ENCODE data around the gene MBP.

Gene MBP

GRCh38 chr18:77087393-77088141, 45.0 kb downstream of the MBP start:
- Histone ChIP-seq H3K4ac (ENCODE audit: low read depth, low read length) (no peak overlapping the region), H3K79me1 (ENCODE audit: low read length) (peaks cover 2% of the 10 kb centered on the region), H2BK120ac (ENCODE audit: low read depth, low read length) (no peak overlapping the region), H4K8ac (ENCODE audit: low read depth, low read length) (peak overlapping the region; percentile 95), H3K27ac (ENCODE audit: low read depth, low read length) (no peak overlapping the region), H3K4me1 (ENCODE audit: control insufficient read depth, low read depth, low read length) (peaks cover 4% of the 10 kb centered on the region), H3K56ac (ENCODE audit: low read length) (peak overlapping the region; percentile 58), H2AK5ac (ENCODE audit: low read length) (no peak overlapping the region), H3K4me2 (ENCODE audit: low read length) (peak overlapping the region; percentile 51), H2BK5ac (ENCODE audit: low read length) (no peak overlapping the region), H2BK15ac (replicated peaks; ENCODE audit: low read depth) (peak overlapping the region; percentile 25), H3K36me3 (ENCODE audit: control insufficient read depth, insufficient read depth, low read length) (no peaks in the 10 kb centered on the region), H3K9ac (ENCODE audit: low read length) (peak overlapping the region; percentile 49), H4K5ac (ENCODE audit: low read length) (no peak overlapping the region), H3K4me3 (ENCODE audit: low read length) (no peak overlapping the region), H3K18ac (ENCODE audit: low read length) (peak overlapping the region; percentile 55), H3K27me3 (ENCODE audit: insufficient read depth, low read length, poor library complexity) (no peaks in the 10 kb centered on the region), H3K23ac (ENCODE audit: low read length) (no peak overlapping the region), H3K79me2 (ENCODE audit: control insufficient read depth, insufficient read depth, low read length) (no peaks in the 10 kb centered on the region)
- peak; percentile 69 for DNase-seq
- WGBS (ENCODE audit: extremely low coverage, insufficient coverage, low lambda C conversion rate): no CpG with 5 or more reads among the region's 55 CpGs

DNA sequence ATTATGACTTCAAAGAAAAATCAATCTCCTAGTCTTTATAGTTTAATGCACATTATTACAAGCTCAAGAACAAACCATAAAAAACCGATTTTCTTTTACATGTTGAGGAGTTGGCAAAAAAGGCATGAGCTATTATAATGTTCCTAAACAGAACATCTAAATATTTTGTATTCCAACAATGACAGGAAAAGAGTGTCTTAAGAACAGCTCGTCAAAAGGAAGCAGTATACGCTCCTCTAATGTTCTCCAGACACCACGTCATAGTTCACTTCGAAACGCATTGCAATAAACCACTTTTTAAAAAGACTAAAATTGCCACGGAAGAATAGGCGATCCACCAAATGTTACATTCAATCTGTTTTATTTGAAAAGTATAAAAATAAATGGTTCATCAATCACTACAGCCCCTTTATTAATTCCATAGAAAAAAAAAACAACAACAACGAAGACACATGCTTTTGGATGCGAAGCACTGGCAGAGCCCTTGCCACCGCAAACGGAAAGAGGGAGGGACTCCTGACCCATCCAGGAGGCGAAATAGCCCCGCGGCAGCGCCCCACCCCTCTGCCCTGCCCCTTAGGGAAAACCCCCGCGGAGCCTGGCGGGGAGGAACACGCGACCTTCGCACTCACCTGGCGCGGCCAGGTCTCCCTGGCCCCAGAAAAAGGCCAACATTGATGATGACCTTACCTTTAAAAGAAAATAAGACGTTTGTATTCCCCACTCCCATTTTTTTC, 45.8 kb downstream of the MBP start:
- H3K79me1 ChIP-seq (ENCODE audit: low read length): peaks cover 2% of the 10 kb centered on the region
- H3K4me2 ChIP-seq (ENCODE audit: low read length): peak overlapping the region; percentile 51
- DNase-seq: no peak
- no peak overlapping the region for H3K4ac ChIP-seq (ENCODE audit: low read depth, low read length)
- no peaks in the 10 kb centered on the region for H3K36me3 ChIP-seq (ENCODE audit: control insufficient read depth, insufficient read depth, low read length)
- no peak overlapping the region for H3K23ac ChIP-seq (ENCODE audit: low read length)
- no peak overlapping the region for H2BK120ac ChIP-seq (ENCODE audit: low read depth, low read length)
- H3K56ac ChIP-seq (ENCODE audit: low read length): no peak overlapping the region
- no peak overlapping the region for H4K8ac ChIP-seq (ENCODE audit: low read depth, low read length)
- H2AK5ac ChIP-seq (ENCODE audit: low read length): no peak overlapping the region
- H3K4me3 ChIP-seq (ENCODE audit: low read length): no peak overlapping the region
- H3K9ac ChIP-seq (ENCODE audit: low read length): no peak overlapping the region
- no peak overlapping the region for H4K5ac ChIP-seq (ENCODE audit: low read length)
- H3K18ac ChIP-seq (ENCODE audit: low read length): no peak overlapping the region
- no peaks in the 10 kb centered on the region for H3K79me2 ChIP-seq (ENCODE audit: control insufficient read depth, insufficient read depth, low read length)
- H2BK15ac ChIP-seq (replicated peaks; ENCODE audit: low read depth): no peak overlapping the region
- H2BK5ac ChIP-seq (ENCODE audit: low read length): no peak overlapping the region
- no CpG with 5 or more reads among the region's 25 CpGs for WGBS (ENCODE audit: extremely low coverage, insufficient coverage, low lambda C conversion rate)
- H3K27me3 ChIP-seq (ENCODE audit: insufficient read depth, low read length, poor library complexity): no peaks in the 10 kb centered on the region
- H3K27ac ChIP-seq (ENCODE audit: low read depth, low read length): no peak overlapping the region
- H3K4me1 ChIP-seq (ENCODE audit: control insufficient read depth, low read depth, low read length): peaks cover 4% of the 10 kb centered on the region

DNA sequence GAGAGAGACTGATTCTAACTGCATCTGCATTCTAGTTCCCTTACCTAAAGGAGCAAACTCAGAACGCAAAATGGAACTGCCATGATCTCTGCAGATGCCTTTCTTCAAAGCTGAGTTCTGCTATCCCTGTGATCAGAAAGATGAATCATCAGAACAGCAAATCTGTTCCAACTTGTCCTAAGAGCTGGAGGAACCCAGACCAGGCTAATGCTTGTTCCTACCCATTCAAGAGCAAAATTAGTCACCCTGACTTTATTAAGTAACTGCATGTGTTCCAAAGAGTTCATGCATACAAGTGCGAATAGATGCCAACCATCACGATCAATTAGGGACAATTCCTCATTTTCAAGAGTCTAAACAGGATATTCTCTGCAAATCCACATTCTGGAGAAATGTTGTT, 46.5 kb downstream of the MBP start:
- WGBS (ENCODE audit: extremely low coverage, insufficient coverage, low lambda C conversion rate): no CpG with 5 or more reads among the region's 3 CpGs
- Histone ChIP-seq H3K27ac (ENCODE audit: low read depth, low read length) (no peak overlapping the region), H3K56ac (ENCODE audit: low read length) (no peak overlapping the region), H4K8ac (ENCODE audit: low read depth, low read length) (no peak overlapping the region), H3K23ac (ENCODE audit: low read length) (no peak overlapping the region), H3K4ac (ENCODE audit: low read depth, low read length) (no peak overlapping the region), H3K36me3 (ENCODE audit: control insufficient read depth, insufficient read depth, low read length) (no peaks in the 10 kb centered on the region), H2BK15ac (replicated peaks; ENCODE audit: low read depth) (no peak overlapping the region), H3K79me2 (ENCODE audit: control insufficient read depth, insufficient read depth, low read length) (no peaks in the 10 kb centered on the region), H3K4me3 (ENCODE audit: low read length) (no peak overlapping the region), H3K9ac (ENCODE audit: low read length) (no peak overlapping the region), H3K79me1 (ENCODE audit: low read length) (no peaks in the 10 kb centered on the region), H3K4me2 (ENCODE audit: low read length) (no peak overlapping the region), H3K18ac (ENCODE audit: low read length) (no peak overlapping the region), H4K5ac (ENCODE audit: low read length) (no peak overlapping the region), H2AK5ac (ENCODE audit: low read length) (no peak overlapping the region), H3K4me1 (ENCODE audit: control insufficient read depth, low read depth, low read length) (peaks cover 4% of the 10 kb centered on the region), H2BK120ac (ENCODE audit: low read depth, low read length) (no peak overlapping the region), H2BK5ac (ENCODE audit: low read length) (no peak overlapping the region), H3K27me3 (ENCODE audit: insufficient read depth, low read length, poor library complexity) (no peaks in the 10 kb centered on the region)
- no peak for DNase-seq

- Histone ChIP-seq H2BK5ac (ENCODE audit: low read length) (no peak overlapping the region), H2AK5ac (ENCODE audit: low read length) (no peak overlapping the region), H2BK15ac (replicated peaks; ENCODE audit: low read depth) (no peak overlapping the region), H3K27ac (ENCODE audit: low read depth, low read length) (no peak overlapping the region), H2BK120ac (ENCODE audit: low read depth, low read length) (no peak overlapping the region), H3K4ac (ENCODE audit: low read depth, low read length) (no peak overlapping the region), H3K4me2 (ENCODE audit: low read length) (no peak overlapping the region), H4K5ac (ENCODE audit: low read length) (no peak overlapping the region), H3K36me3 (ENCODE audit: control insufficient read depth, insufficient read depth, low read length) (no peaks in the 10 kb centered on the region), H3K56ac (ENCODE audit: low read length) (no peak overlapping the region), H3K4me1 (ENCODE audit: control insufficient read depth, low read depth, low read length) (peaks cover 1% of the 10 kb centered on the region), H3K4me3 (ENCODE audit: low read length) (no peak overlapping the region), H4K8ac (ENCODE audit: low read depth, low read length) (no peak overlapping the region), H3K79me1 (ENCODE audit: low read length) (no peaks in the 10 kb centered on the region), H3K23ac (ENCODE audit: low read length) (no peak overlapping the region), H3K27me3 (ENCODE audit: insufficient read depth, low read length, poor library complexity) (no peaks in the 10 kb centered on the region), H3K79me2 (ENCODE audit: control insufficient read depth, insufficient read depth, low read length) (no peaks in the 10 kb centered on the region), H3K18ac (ENCODE audit: low read length) (no peak overlapping the region), H3K9ac (ENCODE audit: low read length) (no peak overlapping the region)
- whole genome bisulfite sequencing (ENCODE audit: extremely low coverage, insufficient coverage, low lambda C conversion rate): no CpG with 5 or more reads among the region's 1 CpG
- DNase-seq: no peak
Measured at GRCh38 chr18:77084688-77085035, 47.9 kb downstream of the MBP start.

GRCh38 chr18:77082316-77082955, 50.1 kb downstream of the MBP start:
- no peak overlapping the region for H3K56ac ChIP-seq (ENCODE audit: low read length)
- H3K9ac ChIP-seq (ENCODE audit: low read length): no peak overlapping the region
- no peak overlapping the region for H2BK15ac ChIP-seq (replicated peaks; ENCODE audit: low read depth)
- whole genome bisulfite sequencing (ENCODE audit: extremely low coverage, insufficient coverage, low lambda C conversion rate): no CpG with 5 or more reads among the region's 9 CpGs
- H3K4ac ChIP-seq (ENCODE audit: low read depth, low read length): no peak overlapping the region
- no peak overlapping the region for H3K18ac ChIP-seq (ENCODE audit: low read length)
- H2BK5ac ChIP-seq (ENCODE audit: low read length): no peak overlapping the region
- H3K79me1 ChIP-seq (ENCODE audit: low read length): no peaks in the 10 kb centered on the region
- no peak overlapping the region for H3K4me3 ChIP-seq (ENCODE audit: low read length)
- no peaks in the 10 kb centered on the region for H3K27me3 ChIP-seq (ENCODE audit: insufficient read depth, low read length, poor library complexity)
- no peak overlapping the region for H2AK5ac ChIP-seq (ENCODE audit: low read length)
- H4K5ac ChIP-seq (ENCODE audit: low read length): no peak overlapping the region
- H3K27ac ChIP-seq (ENCODE audit: low read depth, low read length): no peak overlapping the region
- H3K23ac ChIP-seq (ENCODE audit: low read length): no peak overlapping the region
- no peaks in the 10 kb centered on the region for H3K36me3 ChIP-seq (ENCODE audit: control insufficient read depth, insufficient read depth, low read length)
- H3K4me2 ChIP-seq (ENCODE audit: low read length): no peak overlapping the region
- H2BK120ac ChIP-seq (ENCODE audit: low read depth, low read length): no peak overlapping the region
- H3K79me2 ChIP-seq (ENCODE audit: control insufficient read depth, insufficient read depth, low read length): no peaks in the 10 kb centered on the region
- no peak for DNase-seq
- peaks cover 4% of the 10 kb centered on the region for H3K4me1 ChIP-seq (ENCODE audit: control insufficient read depth, low read depth, low read length)
- no peak overlapping the region for H4K8ac ChIP-seq (ENCODE audit: low read depth, low read length)

Data from mesendoderm (in vitro differentiated cells).